GM12878 (cell line): ENCODE data around the gene ARMCX4. TPM values are rescaled to one million over a fixed set of nuclear protein-coding genes. Genes with fewer than 3 reads are reported as not detected.

Source experiments
- ATAC-seq: fragments of 200-7000 bp; cut with Tn5 transposase; 3 replicates; pipeline ENCODE4 v1.9.1; 2020; ENCODE audit warnings: mild to moderate bottlenecking, moderate library complexity
- BruUV-seq: library from RNA; stranded (reverse); fragments of 400-500 nt; replicated peaks from 2 replicates; lab custom pipeline; 2021; lab: Mats Ljungman, UMichigan
- CTCF ChIA-PET: fragments of 300-600 bp; sonication (Branson Sonifier 250); formaldehyde crosslinking; extraction: SDS; loops from one replicate; lab custom pipeline; 2021; ENCODE audit warnings: inconsistent platforms; lab: Yijun Ruan, JAX
- POLR2A ChIA-PET: fragments of 350-600 bp; formaldehyde crosslinking; extraction: SDS; loops from one replicate; lab custom pipeline; 2021; ENCODE audit warnings: inconsistent platforms; lab: Charles Lee
- RAD21 ChIA-PET: fragments of 300-600 bp; sonication (Branson Sonifier 250); formaldehyde crosslinking; loops from one replicate; lab custom pipeline; 2023; ENCODE audit warnings: antibody characterized with exemption; ENCODE audit not compliant: unreplicated experiment; lab: Charles Lee
- SMC1A ChIA-PET: fragments of 300-600 bp; sonication (Branson Sonifier 250); formaldehyde crosslinking; loops from one replicate; lab custom pipeline; 2023; ENCODE audit not compliant: unreplicated experiment, uncharacterized antibody; lab: Charles Lee
- DNase-seq: peaks from one replicate; pipeline ENCODE4 v3.0.0-alpha.2; 2011; ENCODE audit warnings: low read depth, low spot score
- FAIRE-seq: peaks from 3 replicates; lab custom pipeline; 2011; peaks lifted over from hg19 to GRCh38; lab: Jason Lieb, UNC
- H2AFZ ChIP-seq: 2 replicates; pipeline ENCODE4 v1.6.0; 2011; ENCODE audit warnings: low read depth, low read length, control low read depth; ENCODE audit not compliant: control insufficient read depth
- H3K27ac ChIP-seq: 2 replicates; pipeline ENCODE4 v1.5.1; 2011; ENCODE audit warnings: control low read depth; ENCODE audit not compliant: control insufficient read depth, insufficient read depth
- H3K27me3 ChIP-seq, 2 experiments: replicated peaks in 1 of 2; 2 replicates each; pipeline versions ENCODE4 v1.6.0 to v1.6.1; 2011; ENCODE audit warnings: low read length in 1 of 2; ENCODE audit not compliant: control insufficient read depth in 2 of 2, insufficient read depth in 2 of 2
- H3K36me3 ChIP-seq, 2 experiments: 2 replicates each; pipeline ENCODE4 v1.5.1; 2011; ENCODE audit warnings: low read length in 1 of 2; ENCODE audit not compliant: control insufficient read depth in 2 of 2, insufficient read depth in 2 of 2
- H3K4me1 ChIP-seq: 2 replicates; pipeline ENCODE4 v1.6.1; 2011; ENCODE audit warnings: mild to moderate bottlenecking, low read length, moderate library complexity, mixed read lengths; ENCODE audit not compliant: control insufficient read depth, insufficient read depth
- H3K4me2 ChIP-seq: 2 replicates; pipeline ENCODE4 v1.6.0; 2011; ENCODE audit warnings: control low read depth; ENCODE audit not compliant: control insufficient read depth, insufficient read depth
- H3K4me3 ChIP-seq: fragments of 200-600 bp; sonication (generic); 2 replicates; pipeline ENCODE4 v1.5.1; 2016
- H3K79me2 ChIP-seq: 2 replicates; pipeline ENCODE4 v1.6.0; 2011; ENCODE audit warnings: low read length; ENCODE audit not compliant: control insufficient read depth, insufficient read depth
- H3K9ac ChIP-seq: 2 replicates; pipeline ENCODE4 v1.8.0; 2011; ENCODE audit warnings: low read length, control low read depth, mixed read lengths; ENCODE audit not compliant: control insufficient read depth, insufficient read depth
- H3K9me3 ChIP-seq: replicated peaks from 3 replicates; pipeline ENCODE4 v1.5.1; 2011; ENCODE audit warnings: mild to moderate bottlenecking, low read length; ENCODE audit not compliant: control insufficient read depth, insufficient read depth
- H4K20me1 ChIP-seq: 2 replicates; pipeline ENCODE4 v1.6.0; 2011; ENCODE audit not compliant: control insufficient read depth, insufficient read depth
- KDM1A ChIP-seq: fragments of 200-600 bp; sonication (generic); IDR thresholded peaks from 2 replicates; pipeline ENCODE4 v1.6.1; 2016; ENCODE audit warnings: borderline replicate concordance
- NFYA ChIP-seq: IDR thresholded peaks from 2 replicates; pipeline ENCODE4 v1.6.1; 2011; ENCODE audit warnings: low read depth, mild to moderate bottlenecking, low read length, improper control_type of control experiment, borderline replicate concordance
- SMARCA5 ChIP-seq: fragments of 450-650 bp; IDR thresholded peaks from 2 replicates; pipeline ENCODE4 v1.6.1; 2017; ENCODE audit warnings: mild to moderate bottlenecking
- SPI1 ChIP-seq: IDR thresholded peaks from 2 replicates; pipeline ENCODE4 v1.6.1; 2011; ENCODE audit warnings: low read depth, mild to moderate bottlenecking, low read length, moderate library complexity, borderline replicate concordance; ENCODE audit not compliant: insufficient read depth
- WGBS: methylation state at CpG from one replicate; pipeline ENCODE4 v1.1.6; 2016; ENCODE audit warnings: low lambda C conversion rate; ENCODE audit not compliant: insufficient replicate concordance, insufficient coverage; ENCODE audit errors: missing lambda C conversion rate; 5-methylcytosine and 5-hydroxymethylcytosine counted together
- in situ Hi-C: fragments of 300-500 bp; cut with MboI; formaldehyde crosslinking; loops from 9 replicates; pipeline ENCODE4 v1.14.3; 2018; ENCODE audit warnings: mixed read lengths
- intact Hi-C: fragments of 100-400 bp; cut with micrococcal nuclease; formaldehyde crosslinking; loops from one replicate; pipeline ENCODE4 v1.14.2; 2022; ENCODE audit not compliant: unreplicated experiment
- polyA plus RNA-seq, 11 experiments: library from polyadenylated mRNA; depleted of rRNA in 4 of 11; unstranded in 6 of 11; stranded (reverse) in 5 of 11; fragments of >200 nt; fragmentation: Nextera tagmentation in 4 of 11; fragmentation: Illumina TruSeq in 1 of 11; extraction: Ambion mirVana in 4 of 11; extraction: Trizol in 1 of 11; gene quantifications; 1 replicate in 1 of 11; 2 replicates in 10 of 11; pipeline versions ENCODE4 v1.2.1 to v1.2.3, GENCODE V29; 2011 to 2016; ENCODE audit warnings: inconsistent platforms in 2 of 11, missing spikeins in 2 of 11, low read depth in 1 of 11
- total RNA-seq, 4 experiments: library from RNA; depleted of rRNA in 3 of 4; stranded (reverse); fragments of >200 nt in 3 of 4; fragmentation: Illumina TruSeq in 1 of 4; extraction: Trizol in 1 of 4; gene quantifications; 2 replicates each; pipeline versions ENCODE4 v1.2.1 to v1.2.3, GENCODE V29; 2013 to 2021
- TF ChIP-seq, protein P1 (sequence below): fragments of 450-650 bp; IDR thresholded peaks from 2 replicates; pipeline ENCODE4 v1.6.1; 2018; ENCODE audit warnings: mild to moderate bottlenecking, low read depth, moderate library complexity; ENCODE audit not compliant: partially characterized antibody
- TF ChIP-seq, protein P2 (sequence below): fragments of 450-650 bp; IDR thresholded peaks from 2 replicates; pipeline ENCODE4 v1.6.1; 2016; ENCODE audit warnings: mild to moderate bottlenecking

Gene ARMCX4
- total and polyA plus RNA-seq, 10 of the 15 experiments (the other 5 are each of a cell fraction or from before 2014, with no cell fraction given), result 0.23 to 3.2 (median 0.75) TPM; not detected in 1

DNA sequence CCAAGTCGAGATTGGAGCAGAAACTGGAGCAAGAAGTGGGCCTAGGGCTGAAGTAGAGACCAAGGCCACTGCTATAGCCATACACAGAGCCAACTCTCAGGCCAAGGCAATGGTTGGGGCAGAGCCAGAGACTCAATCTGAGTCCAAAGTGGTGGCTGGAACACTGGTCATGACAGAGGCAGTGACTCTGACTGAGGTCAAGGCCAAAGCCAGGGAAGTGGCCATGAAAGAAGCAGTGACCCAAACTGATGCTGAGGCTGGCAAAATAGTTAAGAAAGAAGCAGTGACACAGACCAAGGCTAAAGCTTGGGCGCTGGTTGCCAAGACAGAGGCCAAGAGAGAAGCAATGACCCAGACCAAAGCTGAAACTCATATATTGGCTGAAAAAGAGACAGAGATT, 3.5 kb downstream of the ARMCX4 start:
- no peak overlapping the region for H3K27ac ChIP-seq
- H3K27me3 ChIP-seq, result no peaks in the 10 kb centered on the region
- BruUV-seq, result no TSS peak
- no peaks in the 10 kb centered on the region for H3K4me1 ChIP-seq
- H4K20me1 ChIP-seq, result no peaks in the 10 kb centered on the region
- H3K79me2 ChIP-seq, result no peaks in the 10 kb centered on the region
- ATAC-seq (no peak), DNase-seq (no peak), FAIRE-seq (no peak)
- no peaks in the 10 kb centered on the region for H3K36me3 ChIP-seq
- no peak overlapping the region for H3K4me2 ChIP-seq
- SMC1A ChIA-PET, result no interaction called here
- no peaks in the 10 kb centered on the region for H3K9me3 ChIP-seq
- TF ChIP-seq SMARCA5, result no peak
- TF ChIP-seq, protein P1, sequence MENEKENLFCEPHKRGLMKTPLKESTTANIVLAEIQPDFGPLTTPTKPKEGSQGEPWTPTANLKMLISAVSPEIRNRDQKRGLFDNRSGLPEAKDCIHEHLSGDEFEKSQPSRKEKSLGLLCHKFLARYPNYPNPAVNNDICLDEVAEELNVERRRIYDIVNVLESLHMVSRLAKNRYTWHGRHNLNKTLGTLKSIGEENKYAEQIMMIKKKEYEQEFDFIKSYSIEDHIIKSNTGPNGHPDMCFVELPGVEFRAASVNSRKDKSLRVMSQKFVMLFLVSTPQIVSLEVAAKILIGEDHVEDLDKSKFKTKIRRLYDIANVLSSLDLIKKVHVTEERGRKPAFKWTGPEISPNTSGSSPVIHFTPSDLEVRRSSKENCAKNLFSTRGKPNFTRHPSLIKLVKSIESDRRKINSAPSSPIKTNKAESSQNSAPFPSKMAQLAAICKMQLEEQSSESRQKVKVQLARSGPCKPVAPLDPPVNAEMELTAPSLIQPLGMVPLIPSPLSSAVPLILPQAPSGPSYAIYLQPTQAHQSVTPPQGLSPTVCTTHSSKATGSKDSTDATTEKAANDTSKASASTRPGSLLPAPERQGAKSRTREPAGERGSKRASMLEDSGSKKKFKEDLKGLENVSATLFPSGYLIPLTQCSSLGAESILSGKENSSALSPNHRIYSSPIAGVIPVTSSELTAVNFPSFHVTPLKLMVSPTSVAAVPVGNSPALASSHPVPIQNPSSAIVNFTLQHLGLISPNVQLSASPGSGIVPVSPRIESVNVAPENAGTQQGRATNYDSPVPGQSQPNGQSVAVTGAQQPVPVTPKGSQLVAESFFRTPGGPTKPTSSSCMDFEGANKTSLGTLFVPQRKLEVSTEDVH, result no peak
- TF ChIP-seq SPI1, result no peak
- TF ChIP-seq NFYA, result no peak
- TF ChIP-seq, protein P2, sequence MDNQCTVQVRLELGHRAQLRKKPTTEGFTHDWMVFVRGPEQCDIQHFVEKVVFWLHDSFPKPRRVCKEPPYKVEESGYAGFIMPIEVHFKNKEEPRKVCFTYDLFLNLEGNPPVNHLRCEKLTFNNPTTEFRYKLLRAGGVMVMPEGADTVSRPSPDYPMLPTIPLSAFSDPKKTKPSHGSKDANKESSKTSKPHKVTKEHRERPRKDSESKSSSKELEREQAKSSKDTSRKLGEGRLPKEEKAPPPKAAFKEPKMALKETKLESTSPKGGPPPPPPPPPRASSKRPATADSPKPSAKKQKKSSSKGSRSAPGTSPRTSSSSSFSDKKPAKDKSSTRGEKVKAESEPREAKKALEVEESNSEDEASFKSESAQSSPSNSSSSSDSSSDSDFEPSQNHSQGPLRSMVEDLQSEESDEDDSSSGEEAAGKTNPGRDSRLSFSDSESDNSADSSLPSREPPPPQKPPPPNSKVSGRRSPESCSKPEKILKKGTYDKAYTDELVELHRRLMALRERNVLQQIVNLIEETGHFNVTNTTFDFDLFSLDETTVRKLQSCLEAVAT, result no peak
- TF ChIP-seq KDM1A, result no peak
- RAD21 ChIA-PET, result no interaction called here
- intact Hi-C loops, result no loop called here
- WGBS, result 19% methylated on average over 2 of the region's 2 CpGs
- H2AFZ ChIP-seq, result no peak overlapping the region
- CTCF ChIA-PET, result no interaction called here
- in situ Hi-C loops, result no loop called here
- no peak overlapping the region for H3K4me3 ChIP-seq
- no peak overlapping the region for H3K9ac ChIP-seq
- POLR2A ChIA-PET, result no interaction called here
